Breast epithelium (tissue), 4 donors: Measurements from ENCODE around the gene KLHL15. TPM values are rescaled to one million over a fixed set of nuclear protein-coding genes. Genes with fewer than 3 reads are reported as not detected.
"Not testable (repeated sequence)": the region's sequence is repeated elsewhere in the genome, so short reads cannot be mapped to it uniquely, and the experiment has no call there.

Source experiments
- DNase-seq, 2 donors: peaks; one replicate each; pipeline ENCODE4 v3.0.0-alpha.2; 2019; ENCODE audit warnings: low spot score in 2 of 2
- H3K27ac ChIP-seq, 2 donors: fragments of 200-600 bp; sonication (generic) in 1 of 2; one replicate each; pipeline ENCODE4 v1.5.1; 2016 to 2019; ENCODE audit warnings: mild to moderate bottlenecking in 1 of 2
- H3K27me3 ChIP-seq, 2 donors: fragments of 200-600 bp; sonication (generic) in 1 of 2; one replicate each; pipeline versions ENCODE4 v1.5.1 to v1.6.0; 2017 to 2019; ENCODE audit warnings: control low read depth in 1 of 2, mild to moderate bottlenecking in 1 of 2
- H3K36me3 ChIP-seq: fragments of 200-600 bp; one replicate; pipeline ENCODE4 v1.5.1; 2019
- H3K4me1 ChIP-seq, 2 donors: fragments of 200-600 bp; sonication (generic); one replicate each; pipeline ENCODE4 v1.5.1; 2016 to 2019; ENCODE audit warnings: control low read depth in 1 of 2
- H3K4me3 ChIP-seq, 3 donors: fragments of 200-600 bp; sonication (generic); 1 replicate in 2 of 3; 2 replicates in 1 of 3; pipeline ENCODE4 v1.5.1; 2016 to 2019; ENCODE audit warnings: mild to moderate bottlenecking in 3 of 3, moderate library complexity in 2 of 3
- H3K9me3 ChIP-seq, 2 donors: fragments of 200-600 bp; sonication (generic) in 1 of 2; one replicate each; pipeline ENCODE4 v1.5.1; 2016 to 2019; ENCODE audit warnings: control low read depth in 1 of 2
- POLR2A ChIP-seq: fragments of 450-650 bp; IDR thresholded peaks from one replicate; pipeline ENCODE4 v1.6.1; 2016; ENCODE audit warnings: antibody characterized with exemption, mild to moderate bottlenecking, moderate library complexity
- POLR2AphosphoS5 ChIP-seq, 3 donors: sonication (generic); formaldehyde crosslinking; IDR thresholded peaks; one replicate each; pipeline ENCODE4 v1.6.1; 2017; ENCODE audit warnings: antibody characterized with exemption in 3 of 3
- intact Hi-C: fragments of 100-400 bp; cut with DNase I; formaldehyde crosslinking; loops from one replicate; pipeline ENCODE4 v1.15.1; 2023; ENCODE audit warnings: low total_unique reads
- total RNA-seq, 3 donors: library from RNA; depleted of rRNA; stranded (reverse); fragments of >200 nt; gene quantifications; one replicate each; pipeline ENCODE4 v1.1.0, GENCODE V29; 2016
- TF ChIP-seq, protein P1 (sequence below), 3 donors: fragments of 450-650 bp; IDR thresholded peaks; one replicate each; pipeline ENCODE4 v1.5.1; 2016 to 2017; ENCODE audit warnings: antibody characterized with exemption in 3 of 3, mild to moderate bottlenecking in 3 of 3, moderate library complexity in 3 of 3

KLHL15 gene
- total RNA-seq, 3 donors from 2014 or later: 6.9 to 16.5 (median 10.4) TPM

DNA sequence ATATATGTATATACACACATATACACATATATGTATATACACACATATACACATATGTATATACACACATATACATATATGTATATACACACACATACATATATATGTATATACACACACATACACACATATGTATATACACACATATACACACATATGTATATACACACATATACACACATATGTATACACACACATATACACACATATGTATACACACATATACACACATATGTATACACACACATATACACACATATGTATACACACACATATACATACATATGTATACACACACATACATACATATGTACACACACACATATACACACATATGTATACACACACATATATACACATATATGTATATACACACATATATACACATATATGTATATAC is 19.1 kb upstream of the KLHL15 start:
- H3K27ac ChIP-seq, H3K9me3 ChIP-seq, intact Hi-C loops, H3K36me3 ChIP-seq, DNase-seq, H3K4me1 ChIP-seq, H3K4me3 ChIP-seq, H3K27me3 ChIP-seq: not testable (repeated sequence)

DNA sequence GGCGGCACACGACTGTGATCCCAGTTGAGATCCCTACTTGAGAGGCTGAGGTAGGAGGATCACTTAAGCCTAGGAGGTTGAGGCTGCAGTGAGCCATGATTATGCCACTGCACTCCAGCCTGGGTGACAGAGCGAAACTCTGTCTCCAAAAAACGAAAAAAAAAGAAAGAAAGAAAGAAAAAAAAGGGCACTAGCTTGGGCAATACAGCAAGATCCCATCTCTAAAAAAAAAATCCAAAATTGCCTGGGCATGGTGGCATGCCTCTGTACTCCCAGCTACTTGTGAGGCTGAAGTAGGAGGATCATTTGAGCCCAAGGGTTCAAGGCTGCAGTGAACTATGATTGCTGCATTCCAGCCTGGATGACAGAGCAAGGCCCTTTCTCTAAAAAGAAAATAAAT is 10.7 kb upstream of the KLHL15 start:
- Histone ChIP-seq H3K36me3 (no peaks in the 10 kb centered on the region), H3K9me3 (no peaks in the 10 kb centered on the region), H3K4me1 (no peaks in the 10 kb centered on the region), H3K27ac (no peak overlapping the region), H3K27me3 (peaks cover 0 to 27% of the 10 kb centered on the region in 2 donors), H3K4me3 (no peak overlapping the region)
- no peak for DNase-seq
- intact Hi-C loops: no loop called here
- TF ChIP-seq POLR2AphosphoS5 (IDR thresholded peaks at IDR 0.05) (no peak), POLR2A (no peak)
- TF ChIP-seq, protein P1, sequence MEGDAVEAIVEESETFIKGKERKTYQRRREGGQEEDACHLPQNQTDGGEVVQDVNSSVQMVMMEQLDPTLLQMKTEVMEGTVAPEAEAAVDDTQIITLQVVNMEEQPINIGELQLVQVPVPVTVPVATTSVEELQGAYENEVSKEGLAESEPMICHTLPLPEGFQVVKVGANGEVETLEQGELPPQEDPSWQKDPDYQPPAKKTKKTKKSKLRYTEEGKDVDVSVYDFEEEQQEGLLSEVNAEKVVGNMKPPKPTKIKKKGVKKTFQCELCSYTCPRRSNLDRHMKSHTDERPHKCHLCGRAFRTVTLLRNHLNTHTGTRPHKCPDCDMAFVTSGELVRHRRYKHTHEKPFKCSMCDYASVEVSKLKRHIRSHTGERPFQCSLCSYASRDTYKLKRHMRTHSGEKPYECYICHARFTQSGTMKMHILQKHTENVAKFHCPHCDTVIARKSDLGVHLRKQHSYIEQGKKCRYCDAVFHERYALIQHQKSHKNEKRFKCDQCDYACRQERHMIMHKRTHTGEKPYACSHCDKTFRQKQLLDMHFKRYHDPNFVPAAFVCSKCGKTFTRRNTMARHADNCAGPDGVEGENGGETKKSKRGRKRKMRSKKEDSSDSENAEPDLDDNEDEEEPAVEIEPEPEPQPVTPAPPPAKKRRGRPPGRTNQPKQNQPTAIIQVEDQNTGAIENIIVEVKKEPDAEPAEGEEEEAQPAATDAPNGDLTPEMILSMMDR (IDR thresholded peaks at IDR 0.05): no peak

DNA sequence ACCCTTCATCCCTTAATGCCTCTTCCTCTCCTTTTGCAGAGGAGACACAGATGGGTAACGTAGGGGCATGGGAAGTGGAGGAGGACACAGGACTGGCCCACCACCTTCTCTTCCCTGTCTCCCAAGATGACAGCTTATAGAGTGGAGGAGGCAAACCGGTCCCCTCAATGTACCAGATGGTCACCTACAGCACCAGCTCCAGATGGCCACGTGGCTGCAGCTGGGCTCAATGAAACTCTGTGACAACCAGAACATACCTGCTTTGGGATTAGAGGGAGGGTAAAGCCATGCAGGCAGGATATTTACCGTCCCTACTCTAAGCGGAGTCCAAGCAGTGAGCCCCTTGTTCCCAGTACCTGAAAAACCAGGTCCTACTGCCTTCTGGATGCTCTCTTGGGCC is 7.5 kb upstream of the KLHL15 start:
- no peak overlapping the region for H3K4me3 ChIP-seq
- TF ChIP-seq, protein P1 (IDR thresholded peaks at IDR 0.05): no peak
- TF ChIP-seq POLR2AphosphoS5 (IDR thresholded peaks at IDR 0.05): no peak
- TF ChIP-seq POLR2A: no peak
- H3K27me3 ChIP-seq: peaks cover 0 to 28% of the 10 kb centered on the region in 2 donors
- intact Hi-C loops: no loop called here
- no peak overlapping the region for H3K27ac ChIP-seq
- H3K9me3 ChIP-seq: no peaks in the 10 kb centered on the region
- no peaks in the 10 kb centered on the region for H3K4me1 ChIP-seq
- no peaks in the 10 kb centered on the region for H3K36me3 ChIP-seq
- DNase-seq: no peak

DNA sequence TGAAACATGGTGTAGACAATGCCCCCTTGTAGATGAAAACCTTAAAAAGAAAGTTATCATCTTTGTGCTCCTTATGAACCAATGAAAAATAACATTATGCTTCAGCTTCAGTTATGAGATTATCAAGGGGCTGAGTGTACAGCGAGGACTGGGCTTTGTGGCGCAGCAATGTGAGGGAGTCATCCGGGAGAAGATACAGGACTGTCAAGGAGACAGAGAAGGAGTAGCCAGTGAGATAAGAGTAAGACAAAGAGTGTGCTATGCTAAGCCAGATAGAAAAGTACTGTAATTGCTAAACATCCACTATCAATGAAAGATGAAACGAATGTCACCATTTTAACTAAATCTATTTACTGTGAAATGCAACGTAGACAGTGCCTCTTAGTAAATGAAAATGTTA is 3.6 kb upstream of the KLHL15 start:
- Histone ChIP-seq H3K36me3 (no peaks in the 10 kb centered on the region), H3K4me3 (no peak overlapping the region), H3K27me3 (peaks cover 0 to 47% of the 10 kb centered on the region in 2 donors), H3K27ac (no peak overlapping the region), H3K9me3 (no peaks in the 10 kb centered on the region), H3K4me1 (no peaks in the 10 kb centered on the region)
- intact Hi-C loops: no loop called here
- no peak for DNase-seq
- TF ChIP-seq POLR2AphosphoS5 (IDR thresholded peaks at IDR 0.05): no peak
- TF ChIP-seq, protein P1 (IDR thresholded peaks at IDR 0.05): no peak

DNA sequence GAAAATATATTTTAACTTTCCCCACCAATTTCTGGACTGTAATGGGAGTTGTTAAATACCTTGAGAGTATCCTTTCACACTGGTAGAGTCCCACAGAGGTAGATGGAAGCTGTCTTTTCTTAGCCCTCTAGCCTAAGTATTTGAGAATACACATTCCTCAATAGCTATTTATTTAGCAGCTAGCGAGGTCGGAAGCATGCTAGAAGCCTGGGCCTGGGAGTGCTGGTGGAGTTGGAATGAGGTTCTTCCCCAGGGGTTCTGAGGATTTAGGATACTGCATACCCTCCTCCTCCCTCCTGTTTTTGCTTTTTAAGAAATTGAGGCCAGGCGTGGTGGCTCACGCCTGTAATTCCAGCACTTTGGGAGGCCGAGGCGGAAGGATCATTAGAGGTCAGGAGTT is 999 bp upstream of the KLHL15 start:
- H3K27ac ChIP-seq: no peak overlapping the region
- H3K4me1 ChIP-seq: no peaks in the 10 kb centered on the region
- H3K4me3 ChIP-seq: no peak overlapping the region
- intact Hi-C loops: loop anchor here (5.0 kb wide), 1 partner anchor 121 kb away; the partner anchor contains the start of genes APOO and CXorf58
- DNase-seq: no peak
- peaks cover 0 to 34% of the 10 kb centered on the region in 2 donors for H3K27me3 ChIP-seq
- H3K9me3 ChIP-seq: no peaks in the 10 kb centered on the region
- TF ChIP-seq POLR2A (no peak), POLR2AphosphoS5 (IDR thresholded peaks at IDR 0.05) (no peak)
- TF ChIP-seq, protein P1 (IDR thresholded peaks at IDR 0.05): no peak
- no peaks in the 10 kb centered on the region for H3K36me3 ChIP-seq

DNA sequence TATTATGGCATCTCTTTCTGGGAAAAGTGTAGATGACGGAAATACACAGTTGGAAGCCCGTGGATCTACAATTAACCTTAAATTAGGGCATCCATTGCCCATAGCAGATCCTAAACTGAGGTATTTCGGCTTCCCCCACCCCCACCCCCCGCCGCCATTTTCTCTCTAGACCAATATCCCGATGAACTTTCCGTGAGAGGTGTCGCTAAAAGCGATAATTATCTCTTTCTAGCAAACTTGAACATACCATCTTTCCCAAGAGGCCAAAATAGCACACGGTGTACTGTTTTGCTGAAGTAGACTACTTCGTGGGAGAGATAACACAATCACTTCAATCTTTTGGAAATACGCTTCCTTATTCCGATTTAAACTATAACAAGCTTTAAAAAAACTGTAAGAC is 554 bp downstream of the KLHL15 start:
- intact Hi-C loops: loop anchor here (5.0 kb wide), 1 partner anchor 119 kb away; the partner anchor contains the start of genes APOO and CXorf58
- no peaks in the 10 kb centered on the region for H3K36me3 ChIP-seq
- peak overlapping the region; percentile 95 to 99 for H3K27ac ChIP-seq
- no peak for DNase-seq
- TF ChIP-seq, protein P1 (IDR thresholded peaks at IDR 0.05): no peak
- TF ChIP-seq POLR2AphosphoS5 (IDR thresholded peaks at IDR 0.05): no peak
- TF ChIP-seq POLR2A: no peak
- H3K27me3 ChIP-seq: peaks cover 0 to 30% of the 10 kb centered on the region in 2 donors
- H3K9me3 ChIP-seq: no peaks in the 10 kb centered on the region
- H3K4me1 ChIP-seq: no peaks in the 10 kb centered on the region
- H3K4me3 ChIP-seq: peak overlapping the region; percentile 72 to 74 (median 74)
